Astrocyte (in vitro differentiated cells and primary cell): ENCODE measurements around the gene SEL1L2. TPM values are rescaled to one million over a fixed set of nuclear protein-coding genes. Genes with fewer than 3 reads are reported as not detected.
A peak's percentile ranks its signal among the peaks of the same experiment; 100 is the strongest.

Source experiments
- DNase-seq: peaks from one replicate; pipeline ENCODE4 v3.0.0-alpha.2; 2010; ENCODE audit warnings: low read depth
- FAIRE-seq: peaks from 2 replicates; lab custom pipeline; 2011; peaks lifted over from hg19 to GRCh38; lab: Jason Lieb, UNC
- H2AFZ ChIP-seq: 2 replicates; pipeline ENCODE4 v1.6.0; 2012; ENCODE audit warnings: low read depth, low read length, inconsistent platforms
- H3K27ac ChIP-seq: 2 replicates; pipeline ENCODE4 v1.5.1; 2011; ENCODE audit warnings: low read depth, low read length, inconsistent platforms
- H3K27me3 ChIP-seq: 2 replicates; pipeline ENCODE4 v1.6.0; 2011; ENCODE audit warnings: low read length, inconsistent platforms; ENCODE audit not compliant: insufficient read depth
- H3K36me3 ChIP-seq: 2 replicates; pipeline ENCODE4 v1.5.1; 2011; ENCODE audit warnings: low read length, inconsistent platforms; ENCODE audit not compliant: insufficient read depth
- H3K4me1 ChIP-seq: 2 replicates; pipeline ENCODE4 v1.5.1; 2011; ENCODE audit warnings: low read length, inconsistent platforms; ENCODE audit not compliant: insufficient read depth
- H3K4me2 ChIP-seq: 2 replicates; pipeline ENCODE4 v1.6.0; 2012; ENCODE audit warnings: low read length, inconsistent platforms
- H3K4me3 ChIP-seq: 2 replicates; pipeline ENCODE4 v1.5.1; 2011; ENCODE audit warnings: low read depth, mild to moderate bottlenecking, low read length, inconsistent platforms; ENCODE audit not compliant: insufficient read depth
- H3K79me2 ChIP-seq: 2 replicates; pipeline ENCODE4 v1.6.0; 2012; ENCODE audit warnings: mild to moderate bottlenecking, low read length, inconsistent platforms; ENCODE audit not compliant: insufficient read depth
- H3K9ac ChIP-seq: 2 replicates; pipeline ENCODE4 v1.6.0; 2012; ENCODE audit warnings: mild to moderate bottlenecking, low read length, inconsistent platforms
- H3K9me3 ChIP-seq: 2 replicates; pipeline ENCODE4 v1.5.1; 2012; ENCODE audit warnings: low read depth, mild to moderate bottlenecking, low read length, inconsistent platforms; ENCODE audit not compliant: insufficient read depth
- H4K20me1 ChIP-seq: 2 replicates; pipeline ENCODE4 v1.6.0; 2012; ENCODE audit warnings: low read length, inconsistent platforms; ENCODE audit not compliant: insufficient read depth
- H3K27ac Mint-ChIP-seq: one replicate; pipeline ENCODE4 v1.8.0; 2021; ENCODE audit warnings: mild to moderate bottlenecking, mixed read lengths; ENCODE audit not compliant: unreplicated experiment
- H3K27me3 Mint-ChIP-seq: one replicate; pipeline ENCODE4 v1.8.0; 2021; ENCODE audit warnings: low read depth, mixed read lengths; ENCODE audit not compliant: unreplicated experiment
- H3K36me3 Mint-ChIP-seq: one replicate; pipeline ENCODE4 v1.8.0; 2021; ENCODE audit warnings: low read depth, mixed read lengths; ENCODE audit not compliant: unreplicated experiment
- H3K4me1 Mint-ChIP-seq: one replicate; pipeline ENCODE4 v1.8.0; 2021; ENCODE audit warnings: low read depth, mixed read lengths; ENCODE audit not compliant: unreplicated experiment
- H3K4me3 Mint-ChIP-seq: one replicate; pipeline ENCODE4 v1.8.0; 2021; ENCODE audit warnings: mild to moderate bottlenecking, moderate library complexity, mixed read lengths; ENCODE audit not compliant: unreplicated experiment
- H3K9me3 Mint-ChIP-seq: one replicate; pipeline ENCODE4 v1.8.0; 2021; ENCODE audit warnings: mild to moderate bottlenecking, mixed read lengths; ENCODE audit not compliant: unreplicated experiment
- CTCF ChIP-seq: IDR thresholded peaks from 2 replicates; pipeline ENCODE4 v1.5.1; 2011; ENCODE audit warnings: low read depth, mild to moderate bottlenecking, inconsistent platforms, low read length, moderate library complexity; ENCODE audit not compliant: insufficient read depth
- EZH2 ChIP-seq: IDR thresholded peaks from 2 replicates; pipeline ENCODE4 v1.6.1; 2012; ENCODE audit warnings: mild to moderate bottlenecking, low read length, inconsistent platforms; ENCODE audit not compliant: insufficient read depth
- total RNA-seq: library from RNA; stranded (reverse); gene quantifications from 2 replicates; pipeline ENCODE4 v1.2.1, GENCODE V29; 2021

Gene SEL1L2
- total RNA-seq, 1 donor from 2014 or later: not detected

DNA sequence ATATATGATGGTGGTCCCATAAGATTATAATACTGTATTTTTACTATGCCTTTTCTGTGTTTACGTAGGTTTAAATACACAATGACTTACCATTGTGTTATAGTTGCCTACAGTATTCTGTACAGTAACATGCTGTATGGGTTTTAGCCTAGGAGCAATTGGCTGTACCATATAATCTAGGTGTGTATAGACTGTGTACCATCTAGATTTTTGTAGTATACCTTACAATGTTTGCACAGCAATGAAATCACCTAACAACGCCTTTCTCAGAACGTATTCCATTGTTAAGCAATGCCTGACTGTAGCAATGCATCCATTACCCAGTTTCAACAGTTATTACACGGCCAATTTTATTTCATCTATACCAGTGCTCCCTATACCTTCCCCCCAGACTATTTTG is 15.6 kb upstream of the SEL1L2 start:
- Histone ChIP-seq H3K4me2 (no peak overlapping the region), H3K27me3 (no peaks in the 10 kb centered on the region), H3K9ac (no peak overlapping the region), H3K9me3 (no peaks in the 10 kb centered on the region), H2AFZ (no peak overlapping the region), H3K4me1 (no peaks in the 10 kb centered on the region), H4K20me1 (no peaks in the 10 kb centered on the region), H3K79me2 (no peaks in the 10 kb centered on the region), H3K4me3 (no peak overlapping the region), H3K36me3 (no peaks in the 10 kb centered on the region), H3K27ac (no peak overlapping the region)
- no peak for FAIRE-seq
- H3K4me1 Mint-ChIP-seq: no peaks in the 10 kb centered on the region
- H3K36me3 Mint-ChIP-seq: no peaks in the 10 kb centered on the region
- H3K9me3 Mint-ChIP-seq: no peaks in the 10 kb centered on the region
- no peaks in the 10 kb centered on the region for H3K27me3 Mint-ChIP-seq
- H3K27ac Mint-ChIP-seq: no peak overlapping the region
- TF ChIP-seq EZH2 (no peak), CTCF (no peak)
- no peak for DNase-seq
- H3K4me3 Mint-ChIP-seq: no peak overlapping the region

DNA sequence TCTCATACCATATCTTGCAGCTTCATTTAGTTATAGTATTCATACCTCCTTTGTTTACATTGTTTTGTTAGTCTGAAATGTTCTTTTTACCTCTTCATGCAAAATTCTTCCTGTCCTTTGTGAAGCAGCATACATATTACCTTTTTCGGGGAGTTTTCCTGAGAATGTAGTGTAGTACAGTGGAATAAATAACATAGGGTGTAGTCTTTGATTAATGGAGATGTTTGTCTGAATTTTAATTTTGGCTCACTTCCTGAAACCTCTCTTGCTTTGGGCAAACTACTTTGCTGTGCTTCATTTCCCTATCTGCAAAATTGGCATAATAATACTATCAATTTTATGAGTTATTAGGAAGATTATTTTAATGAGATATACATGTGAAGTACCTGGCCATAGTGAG is 10.5 kb upstream of the SEL1L2 start:
- H3K27ac Mint-ChIP-seq: no peak overlapping the region
- no peak for DNase-seq
- TF ChIP-seq CTCF (no peak), EZH2 (no peak)
- peaks cover 2% of the 10 kb centered on the region for H3K4me1 Mint-ChIP-seq
- no peaks in the 10 kb centered on the region for H3K4me1 ChIP-seq
- no peak overlapping the region for H3K27ac ChIP-seq
- H3K9me3 ChIP-seq: no peaks in the 10 kb centered on the region
- peaks cover 3% of the 10 kb centered on the region for H3K27me3 ChIP-seq
- no peaks in the 10 kb centered on the region for H3K9me3 Mint-ChIP-seq
- H3K36me3 Mint-ChIP-seq: no peaks in the 10 kb centered on the region
- H3K79me2 ChIP-seq: no peaks in the 10 kb centered on the region
- H3K4me2 ChIP-seq: no peak overlapping the region
- H3K4me3 Mint-ChIP-seq: no peak overlapping the region
- no peak for FAIRE-seq
- H3K36me3 ChIP-seq: no peaks in the 10 kb centered on the region
- no peak overlapping the region for H2AFZ ChIP-seq
- no peaks in the 10 kb centered on the region for H4K20me1 ChIP-seq
- no peaks in the 10 kb centered on the region for H3K27me3 Mint-ChIP-seq
- no peak overlapping the region for H3K9ac ChIP-seq
- no peak overlapping the region for H3K4me3 ChIP-seq

DNA sequence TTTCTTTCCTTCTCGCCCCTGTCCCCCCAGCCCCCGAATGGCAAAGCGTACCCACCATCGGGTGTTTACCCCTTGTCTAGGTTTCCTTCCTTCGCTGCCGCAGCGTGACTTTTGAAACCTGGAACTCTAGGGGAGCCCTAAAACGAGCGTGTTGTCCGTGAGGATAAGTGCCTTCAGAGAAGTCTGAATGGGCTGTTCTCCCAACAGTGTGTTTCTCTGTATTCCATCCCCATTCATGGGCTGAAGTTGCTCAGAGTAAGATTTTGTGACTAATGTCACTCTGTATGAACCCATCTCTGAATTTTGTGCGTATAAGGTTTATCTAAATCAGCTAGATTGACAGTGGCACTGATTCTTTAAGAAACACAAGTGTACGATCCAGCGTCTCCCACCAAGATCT is 5.9 kb upstream of the SEL1L2 start:
- Histone ChIP-seq H2AFZ (peak overlapping the region; percentile 97), H3K27ac (no peak overlapping the region), H3K4me2 (peak overlapping the region; percentile 92), H3K9ac (peak overlapping the region; percentile 2), H4K20me1 (no peaks in the 10 kb centered on the region), H3K9me3 (no peaks in the 10 kb centered on the region), H3K27me3 (peaks cover 3% of the 10 kb centered on the region), H3K4me3 (peak overlapping the region; percentile 64), H3K36me3 (no peaks in the 10 kb centered on the region), H3K79me2 (no peaks in the 10 kb centered on the region), H3K4me1 (no peaks in the 10 kb centered on the region)
- DNase-seq (no peak), FAIRE-seq (no peak)
- Mint-ChIP-seq H3K27ac (no peak overlapping the region), H3K36me3 (peaks cover 2% of the 10 kb centered on the region), H3K27me3 (no peaks in the 10 kb centered on the region), H3K9me3 (peaks cover 2% of the 10 kb centered on the region), H3K4me1 (peaks cover 2% of the 10 kb centered on the region), H3K4me3 (peak overlapping the region; percentile 97)
- no peak for TF ChIP-seq EZH2
- TF ChIP-seq CTCF: no peak
